BLaER1 treated with 17β-estradiol and CSF1 and Interleukin-3, amounts not matched to agents 10 nM and 100 nM (cell line): Measurements from ENCODE around the gene ABITRAM.

Experiments
- H3K27ac ChIP-seq, 11 experiments: shearing (Covaris generic); formaldehyde crosslinking; 2 replicates each; pipeline ENCODE4 v1.8.1; 2022
- H3K27me3 ChIP-seq, 11 experiments: shearing (Covaris generic); formaldehyde crosslinking; 2 replicates each; pipeline ENCODE4 v1.8.1; 2022
- H3K36me3 ChIP-seq, 11 experiments: shearing (Covaris generic); formaldehyde crosslinking; 2 replicates each; pipeline ENCODE4 v1.8.1; 2022
- H3K4me1 ChIP-seq, 10 experiments: shearing (Covaris generic); formaldehyde crosslinking; 2 replicates each; pipeline ENCODE4 v1.8.1; 2022
- H3K4me2 ChIP-seq, 11 experiments: shearing (Covaris generic); formaldehyde crosslinking; 2 replicates each; pipeline ENCODE4 v1.8.1; 2022
- H3K4me3 ChIP-seq, 10 experiments: shearing (Covaris generic); formaldehyde crosslinking; 2 replicates each; pipeline ENCODE4 v1.8.1; 2022
- H3K9ac ChIP-seq, 11 experiments: shearing (Covaris generic); formaldehyde crosslinking; 2 replicates each; pipeline ENCODE4 v1.8.1; 2022
- H3K9me3 ChIP-seq, 11 experiments: shearing (Covaris generic); formaldehyde crosslinking; replicated peaks in 1 of 11; 2 replicates each; pipeline ENCODE4 v1.8.1; 2022
- H4K20me1 ChIP-seq, 11 experiments: shearing (Covaris generic); formaldehyde crosslinking; 2 replicates each; pipeline ENCODE4 v1.8.1; 2022
- Cebpa-rat ChIP-seq, 11 experiments: shearing (Covaris generic); IDR thresholded peaks; 2 replicates each; pipeline ENCODE4 v1.8.1; 2022

Gene ABITRAM

GRCh38 chr9:108972626-108973209, 38.5 kb downstream of the ABITRAM start:
- peaks cover 14 to 22% (median 16%) of the 10 kb centered on the region in 11 experiments for H3K9me3 ChIP-seq
- no peak overlapping the region for H3K4me3 ChIP-seq
- peaks cover 5 to 83% (median 55%) of the 10 kb centered on the region in 11 experiments; a peak in 20 of 22 replicates for H3K36me3 ChIP-seq
- no peaks in the 10 kb centered on the region for H3K4me1 ChIP-seq
- H3K27ac ChIP-seq = no peak overlapping the region
- H4K20me1 ChIP-seq = no peaks in the 10 kb centered on the region
- no peak overlapping the region for H3K4me2 ChIP-seq
- no peak for TF ChIP-seq Cebpa-rat (IDR thresholded peaks at IDR 0.05)
- no peaks in the 10 kb centered on the region for H3K27me3 ChIP-seq
- H3K9ac ChIP-seq = no peak overlapping the region

DNA sequence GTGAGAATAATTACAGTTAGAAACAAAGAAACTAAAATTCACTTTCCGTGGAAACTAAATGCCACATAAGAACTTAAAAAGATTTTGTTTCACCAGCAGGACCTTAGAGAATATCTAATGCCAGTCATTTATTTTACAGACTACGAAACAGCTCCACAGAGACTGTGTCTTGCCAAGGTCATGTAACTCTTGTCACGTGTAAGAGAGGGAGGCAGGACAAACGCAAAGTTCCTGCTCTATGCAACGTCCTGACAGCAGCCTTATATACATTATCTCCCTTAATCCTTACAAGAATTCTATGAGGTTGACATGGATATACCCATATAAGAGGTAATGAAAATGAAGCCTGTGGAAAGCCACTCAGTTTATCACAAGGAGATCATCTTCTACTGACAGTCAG, 39.7 kb downstream of the ABITRAM start:
- no peak overlapping the region for H3K4me2 ChIP-seq
- TF ChIP-seq Cebpa-rat (IDR thresholded peaks at IDR 0.05) = no peak
- H3K4me1 ChIP-seq = no peaks in the 10 kb centered on the region
- H3K27me3 ChIP-seq = no peaks in the 10 kb centered on the region
- H3K36me3 ChIP-seq = peaks cover 5 to 83% (median 58%) of the 10 kb centered on the region in 11 experiments; a peak in 20 of 22 replicates
- peaks cover 14 to 22% (median 16%) of the 10 kb centered on the region in 11 experiments for H3K9me3 ChIP-seq
- H4K20me1 ChIP-seq = no peaks in the 10 kb centered on the region
- H3K9ac ChIP-seq = no peak overlapping the region
- H3K4me3 ChIP-seq = no peak overlapping the region
- H3K27ac ChIP-seq = no peak overlapping the region

DNA sequence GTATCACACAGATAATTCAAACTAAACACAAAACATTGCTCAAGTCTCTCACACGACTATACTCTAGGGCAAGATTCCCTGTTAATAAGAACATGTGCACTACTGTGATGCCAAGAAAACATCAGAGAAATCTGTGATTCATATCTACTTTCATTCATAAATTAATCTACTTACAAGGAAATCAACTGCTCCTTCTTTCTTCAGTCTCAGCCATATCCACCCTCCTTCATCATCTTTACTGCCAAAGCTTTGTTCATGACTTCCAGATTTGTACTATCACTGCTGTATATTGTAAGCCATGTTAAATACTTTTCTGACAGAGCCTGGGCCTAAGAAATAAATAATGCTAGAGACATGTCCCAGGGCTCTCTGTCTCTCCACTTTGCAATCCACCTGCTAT, 44.0 kb downstream of the ABITRAM start:
- no peak overlapping the region for H3K9ac ChIP-seq
- peaks cover 0 to 91% (median 65%) of the 10 kb centered on the region in 11 experiments; a peak in 17 of 22 replicates for H3K36me3 ChIP-seq
- no peak overlapping the region for H3K4me2 ChIP-seq
- no peaks in the 10 kb centered on the region for H4K20me1 ChIP-seq
- no peak overlapping the region for H3K4me3 ChIP-seq
- peaks cover 0 to 2% (median 0%) of the 10 kb centered on the region in 11 experiments; a peak in 1 of 22 replicates for H3K9me3 ChIP-seq
- H3K27ac ChIP-seq = no peak overlapping the region
- no peaks in the 10 kb centered on the region for H3K4me1 ChIP-seq
- H3K27me3 ChIP-seq = no peaks in the 10 kb centered on the region
- no peak for TF ChIP-seq Cebpa-rat (IDR thresholded peaks at IDR 0.05)

DNA sequence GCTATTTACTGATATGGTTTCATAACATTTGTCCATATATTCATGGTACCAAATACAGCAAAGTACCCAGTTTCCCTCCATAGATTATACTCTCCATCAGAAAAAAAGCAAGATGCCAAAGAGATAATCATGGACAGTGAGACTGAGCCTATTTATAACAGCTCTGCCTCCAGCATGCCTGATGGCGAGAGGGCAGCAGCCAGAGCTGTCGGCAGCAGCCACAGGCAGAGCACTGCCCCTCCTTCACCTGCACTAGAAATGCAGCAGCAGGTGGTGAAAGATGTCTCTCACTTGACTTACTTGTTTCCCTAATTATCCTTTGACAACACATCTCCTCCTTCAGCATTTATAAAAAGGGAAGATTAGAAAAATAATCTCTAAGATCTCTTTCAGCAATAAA, 46.7 kb downstream of the ABITRAM start:
- H3K9ac ChIP-seq = no peak overlapping the region
- H3K9me3 ChIP-seq = no peaks in the 10 kb centered on the region
- no peak overlapping the region for H3K4me2 ChIP-seq
- no peak overlapping the region for H3K4me3 ChIP-seq
- no peaks in the 10 kb centered on the region for H3K27me3 ChIP-seq
- no peak overlapping the region for H3K27ac ChIP-seq
- H4K20me1 ChIP-seq = no peaks in the 10 kb centered on the region
- peaks cover 0 to 88% (median 56%) of the 10 kb centered on the region in 11 experiments; a peak in 18 of 22 replicates for H3K36me3 ChIP-seq
- no peaks in the 10 kb centered on the region for H3K4me1 ChIP-seq
- TF ChIP-seq Cebpa-rat (IDR thresholded peaks at IDR 0.05) = no peak

DNA sequence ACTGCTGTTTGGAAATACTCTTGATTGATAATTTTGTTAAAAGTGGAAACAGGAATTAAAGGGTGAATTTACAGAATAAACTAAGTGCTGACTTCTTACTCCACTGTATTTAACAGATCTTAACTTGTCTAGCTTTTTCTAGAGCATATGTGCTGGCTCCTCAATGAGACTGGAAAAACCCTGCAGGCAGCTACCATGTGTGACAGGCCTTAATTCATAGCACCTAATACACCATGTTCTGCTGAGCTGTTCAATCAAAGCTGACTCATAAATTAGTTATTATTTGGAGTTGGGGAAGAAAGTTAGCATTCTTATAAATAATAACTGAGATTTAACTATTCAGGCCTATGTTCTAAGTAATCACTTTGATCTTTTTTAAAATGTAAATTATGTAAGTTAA, 49.7 kb downstream of the ABITRAM start:
- no peaks in the 10 kb centered on the region for H4K20me1 ChIP-seq
- no peak for TF ChIP-seq Cebpa-rat (IDR thresholded peaks at IDR 0.05)
- H3K36me3 ChIP-seq = peaks cover 0 to 72% (median 45%) of the 10 kb centered on the region in 11 experiments; a peak in 19 of 22 replicates
- no peak overlapping the region for H3K4me2 ChIP-seq
- no peaks in the 10 kb centered on the region for H3K4me1 ChIP-seq
- no peak overlapping the region for H3K27ac ChIP-seq
- H3K9ac ChIP-seq = no peak overlapping the region
- H3K27me3 ChIP-seq = no peaks in the 10 kb centered on the region
- H3K9me3 ChIP-seq = peaks cover 0 to 12% (median 10%) of the 10 kb centered on the region in 11 experiments; a peak in 16 of 22 replicates
- no peak overlapping the region for H3K4me3 ChIP-seq
